Glomerular visceral epithelial cell (primary cell): ENCODE results near the gene COL27A1.
A peak's percentile ranks its signal among the peaks of the same experiment; 100 is the strongest.

Source experiments
- DNase-seq: peaks from one replicate; pipeline ENCODE4 v3.0.0-alpha.2; 2016; ENCODE audit errors: extremely low spot score

The COL27A1 gene

DNA sequence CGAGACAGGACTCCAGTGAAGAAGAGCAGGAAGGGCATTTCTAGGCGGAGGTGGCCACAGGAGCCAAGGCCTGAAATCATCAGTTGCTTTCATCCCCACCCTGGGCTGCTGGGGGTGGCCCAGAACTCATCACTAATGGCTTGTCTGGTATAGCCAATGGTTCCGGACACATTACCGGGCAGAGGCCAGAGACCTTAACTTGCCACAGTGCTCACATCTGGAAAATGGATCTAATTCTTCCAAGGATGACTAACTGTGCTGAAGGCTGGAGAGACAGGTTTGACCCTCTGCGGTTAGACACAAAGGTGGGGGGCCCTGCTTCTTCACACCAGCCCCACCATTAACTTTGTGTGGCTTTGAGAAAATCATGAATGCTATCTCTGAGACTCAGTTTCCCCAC, 6.2 kb upstream of the COL27A1 start:
- DNase-seq = no peak

DNA sequence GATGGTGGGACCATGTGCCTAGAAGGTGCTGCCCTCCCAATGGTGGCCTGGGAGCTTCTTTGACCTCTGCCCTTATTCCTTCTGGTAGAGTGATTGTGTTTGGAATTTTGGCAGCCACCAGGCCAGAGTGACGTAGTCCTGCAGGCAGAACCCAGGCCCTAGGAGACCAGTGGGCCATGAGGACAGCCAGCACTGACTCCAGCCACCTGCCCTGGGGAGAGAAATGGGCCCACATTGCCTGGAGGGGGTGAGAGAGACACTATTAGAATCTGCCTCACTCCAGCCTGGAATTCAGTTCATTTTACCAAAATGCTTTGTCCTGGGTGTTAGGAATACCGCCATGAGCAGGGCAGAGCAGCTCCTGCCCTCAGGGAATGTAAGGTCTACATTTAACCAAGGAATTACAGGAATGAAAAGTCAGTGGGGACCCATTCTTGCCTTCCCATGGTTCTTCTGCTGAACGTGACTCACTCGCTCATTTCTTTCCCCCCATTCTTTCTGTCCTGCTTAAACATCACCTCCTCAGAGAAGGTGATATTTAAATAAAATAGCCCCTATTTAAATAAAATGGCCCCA, 5.5 kb upstream of the COL27A1 start:
- DNase-seq = no peak

DNA sequence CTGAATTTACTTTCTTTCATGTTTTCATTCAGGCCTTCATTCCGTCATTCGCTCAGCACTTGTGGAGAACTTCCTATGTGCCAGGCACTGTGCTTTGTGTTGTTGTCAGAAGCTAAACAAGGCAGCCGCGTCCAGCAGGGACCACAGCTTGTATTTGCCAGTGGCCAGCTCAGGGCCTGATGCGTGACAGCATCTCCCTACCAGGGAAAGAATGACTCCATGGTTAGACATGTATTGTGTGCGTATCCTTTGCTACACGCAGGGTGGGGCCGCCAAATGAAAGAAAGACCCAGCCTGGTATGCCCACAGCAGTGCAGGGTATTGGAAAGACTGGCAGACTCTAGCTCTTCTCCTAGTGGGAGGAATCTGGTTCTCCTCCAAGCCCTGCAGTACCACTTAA, 4.7 kb upstream of the COL27A1 start:
- DNase-seq = no peak

DNA sequence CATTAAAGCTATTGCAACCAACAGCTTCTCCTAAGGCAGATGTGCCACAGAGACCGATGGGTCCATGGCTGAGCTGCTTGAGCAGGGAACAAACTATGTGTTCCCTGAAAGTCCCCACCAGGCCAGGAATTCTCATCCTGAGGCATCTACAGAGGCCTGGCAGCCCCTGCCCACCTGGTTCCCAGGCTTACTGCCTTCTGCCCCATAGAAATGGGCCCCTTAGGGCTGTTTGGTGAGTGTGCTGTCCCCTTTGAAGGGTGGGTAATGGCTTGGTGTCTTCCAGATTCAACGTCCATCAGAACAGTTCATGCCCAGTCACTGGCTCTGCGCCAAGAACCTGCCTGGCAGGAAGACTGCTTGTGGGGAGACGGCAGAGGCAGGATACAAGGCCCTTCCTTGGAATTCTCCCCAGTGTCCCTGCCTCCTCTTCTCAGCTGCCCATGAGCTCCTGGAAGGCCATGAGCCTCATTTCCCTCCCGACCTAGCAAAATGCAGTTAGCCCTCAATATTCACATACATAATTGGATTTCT, 3.8 kb upstream of the COL27A1 start:
- no peak for DNase-seq

DNA sequence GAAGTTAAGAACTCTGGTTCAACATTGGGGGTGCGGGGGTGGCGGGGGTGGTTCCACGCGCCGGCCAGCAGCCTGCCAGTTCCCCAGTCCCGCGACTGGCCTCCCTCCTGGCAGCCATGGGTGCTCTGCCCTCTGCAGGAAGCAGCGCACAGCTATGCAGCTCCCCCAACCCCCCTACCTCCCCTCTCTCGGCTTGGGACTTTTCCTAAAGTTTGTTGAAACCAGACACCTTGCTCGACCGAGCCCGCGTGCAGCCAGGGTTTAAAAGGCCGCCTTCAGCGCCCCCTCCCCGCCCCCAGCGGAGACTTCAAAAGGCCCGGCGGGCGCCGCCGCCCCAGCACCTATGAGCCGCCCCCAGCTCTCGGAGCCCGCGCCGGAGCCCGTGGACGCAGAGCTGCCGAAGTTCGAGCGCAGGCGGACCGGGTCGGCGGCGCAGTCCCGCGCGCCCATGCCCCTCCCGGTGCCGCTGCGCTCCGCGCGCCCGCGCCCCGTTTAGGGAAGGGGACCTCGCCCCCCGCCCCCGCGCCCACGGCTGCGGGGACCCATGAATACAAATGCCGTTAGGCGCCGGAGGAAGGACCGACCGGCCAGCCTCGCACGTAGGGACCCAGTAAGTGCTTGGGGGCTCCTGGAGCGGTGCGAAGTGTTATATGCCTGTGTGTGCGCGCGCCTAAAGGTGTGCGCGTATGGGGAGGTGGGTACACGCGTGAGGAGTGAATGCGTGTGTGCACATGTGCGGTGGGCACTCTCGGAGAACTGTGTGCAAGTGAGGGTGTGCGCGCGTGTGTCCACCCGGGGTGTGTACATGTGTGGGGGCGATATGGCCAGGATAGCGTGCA, 1.4 kb upstream of the COL27A1 start:
- DNase-seq = peak; percentile 47

DNA sequence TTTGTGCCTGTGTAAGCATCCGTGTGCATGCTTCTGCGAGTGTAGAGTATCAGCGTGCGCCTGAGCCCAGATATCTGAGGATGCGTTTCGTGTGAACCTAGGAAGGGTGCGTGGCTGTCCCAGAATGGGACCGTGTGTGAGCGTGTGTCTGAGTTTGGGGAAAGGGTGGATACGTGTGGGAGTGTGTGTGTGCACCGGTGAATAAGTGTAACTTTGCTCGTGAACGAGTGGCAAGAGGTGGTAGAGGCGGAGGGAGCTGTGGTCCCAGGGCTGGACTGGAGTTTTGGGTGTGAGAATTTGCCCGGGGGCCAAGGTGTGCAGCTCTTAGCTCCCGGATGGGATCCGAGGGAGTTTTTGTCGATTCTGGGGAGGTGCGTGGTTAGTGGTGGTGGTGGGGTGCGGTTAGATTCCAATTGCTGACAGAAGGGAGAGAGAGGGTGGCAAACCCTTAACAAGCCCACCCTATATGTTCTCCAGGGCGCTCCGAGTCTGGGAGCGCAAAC, 686 bp upstream of the COL27A1 start:
- no peak for DNase-seq

DNA sequence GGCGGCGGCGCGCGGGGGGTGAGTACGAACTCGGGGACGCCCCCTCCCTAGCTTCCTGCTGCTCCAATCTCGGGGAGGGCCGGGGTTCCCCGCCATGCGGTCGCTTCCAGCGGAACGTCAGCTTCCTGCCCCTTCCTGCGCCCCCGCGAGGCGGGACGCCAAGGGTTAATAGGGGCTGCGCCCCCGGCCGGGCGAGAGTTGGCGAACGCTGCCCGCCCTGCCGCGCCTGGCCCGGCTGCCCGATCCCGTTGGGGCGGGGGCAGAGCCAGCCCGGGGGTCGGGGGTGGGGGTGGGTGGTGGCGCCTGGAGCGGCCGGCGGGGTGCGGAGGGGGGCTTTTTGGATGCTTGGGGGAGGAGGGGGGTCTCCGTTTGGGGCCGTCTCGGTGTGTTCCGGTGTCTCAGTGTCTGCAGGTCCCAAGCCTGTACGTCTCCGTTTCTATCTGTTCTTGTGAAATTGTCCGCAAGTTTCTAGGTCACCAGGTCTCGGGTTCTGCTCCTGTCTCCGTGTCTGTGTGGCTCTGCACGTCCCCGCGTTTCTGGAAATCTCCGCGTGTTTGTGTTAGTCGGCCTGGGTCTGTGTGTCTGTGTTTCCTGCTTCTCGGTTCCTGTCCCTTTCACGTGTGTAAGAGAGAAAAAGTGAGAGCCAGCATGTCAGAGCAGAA, 789 bp downstream of the COL27A1 start:
- no peak for DNase-seq

DNA sequence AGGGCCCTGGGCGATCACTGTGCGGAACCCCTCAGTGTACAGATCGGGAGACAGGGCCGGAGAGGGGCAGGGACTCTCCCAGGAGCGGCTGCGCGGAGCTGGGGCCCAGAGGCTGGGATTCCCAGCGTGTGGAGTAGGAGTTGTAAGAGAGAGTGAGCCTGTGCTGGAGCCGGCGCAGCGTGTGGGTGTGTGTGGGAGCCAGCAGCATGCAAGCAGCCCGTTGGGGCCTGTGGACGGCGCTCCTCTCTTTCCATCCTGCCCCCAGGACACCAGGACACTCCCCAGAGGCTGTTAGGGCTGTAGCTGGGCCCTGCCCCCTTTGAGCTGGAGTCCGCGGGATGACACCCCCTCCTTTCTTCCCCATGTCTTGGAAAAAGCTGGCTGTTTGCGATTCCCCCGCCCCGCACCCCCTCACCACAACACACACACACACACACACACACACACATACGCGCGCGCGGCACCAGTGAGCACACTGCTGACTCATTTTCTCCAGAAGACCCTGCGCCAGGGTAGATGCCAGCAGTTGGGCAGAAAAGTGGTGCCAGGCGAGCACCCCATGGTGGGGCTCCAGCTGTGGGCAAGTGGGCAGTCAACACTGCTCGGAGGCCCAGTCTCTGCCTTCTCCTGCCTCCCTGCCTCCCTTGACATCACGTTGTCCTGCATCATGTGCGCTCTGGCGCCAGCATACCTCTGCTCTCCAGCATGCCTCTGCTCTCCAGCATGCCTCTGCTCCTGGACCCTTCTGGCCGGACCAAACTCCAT, 1.5 kb downstream of the COL27A1 start:
- DNase-seq = peak; percentile 84

DNA sequence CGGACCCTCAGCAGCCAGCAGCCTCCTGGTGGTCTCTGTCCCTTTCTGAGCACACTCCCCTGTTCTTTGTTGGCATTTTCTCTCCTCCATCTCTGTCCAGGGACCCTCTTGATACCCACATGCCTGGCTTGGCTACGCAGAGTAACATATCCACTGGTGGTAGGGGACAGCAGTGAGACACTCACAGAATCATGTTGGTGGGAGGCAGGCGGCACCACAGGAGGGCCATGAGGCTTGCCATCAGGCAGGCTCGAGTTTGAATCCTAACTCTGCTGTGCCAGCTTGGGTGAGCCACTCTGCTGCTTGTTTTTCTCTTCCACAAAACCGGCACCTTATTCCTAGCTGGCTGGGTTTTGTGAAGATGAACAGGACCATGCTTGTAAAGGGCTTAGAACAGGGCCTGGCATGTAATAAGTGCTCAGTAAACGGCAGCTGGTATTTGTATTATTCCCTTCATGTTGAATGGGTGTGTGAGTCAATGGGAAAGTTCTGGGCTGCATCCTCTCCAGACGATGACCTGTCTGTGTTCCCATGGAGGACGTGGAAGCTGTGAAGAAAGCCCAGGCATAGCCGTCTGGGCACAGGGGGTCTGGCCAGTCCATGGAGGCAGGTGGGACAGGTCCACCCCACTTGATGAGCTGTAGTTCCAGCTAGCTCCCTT, 2.3 kb downstream of the COL27A1 start:
- no peak for DNase-seq

DNA sequence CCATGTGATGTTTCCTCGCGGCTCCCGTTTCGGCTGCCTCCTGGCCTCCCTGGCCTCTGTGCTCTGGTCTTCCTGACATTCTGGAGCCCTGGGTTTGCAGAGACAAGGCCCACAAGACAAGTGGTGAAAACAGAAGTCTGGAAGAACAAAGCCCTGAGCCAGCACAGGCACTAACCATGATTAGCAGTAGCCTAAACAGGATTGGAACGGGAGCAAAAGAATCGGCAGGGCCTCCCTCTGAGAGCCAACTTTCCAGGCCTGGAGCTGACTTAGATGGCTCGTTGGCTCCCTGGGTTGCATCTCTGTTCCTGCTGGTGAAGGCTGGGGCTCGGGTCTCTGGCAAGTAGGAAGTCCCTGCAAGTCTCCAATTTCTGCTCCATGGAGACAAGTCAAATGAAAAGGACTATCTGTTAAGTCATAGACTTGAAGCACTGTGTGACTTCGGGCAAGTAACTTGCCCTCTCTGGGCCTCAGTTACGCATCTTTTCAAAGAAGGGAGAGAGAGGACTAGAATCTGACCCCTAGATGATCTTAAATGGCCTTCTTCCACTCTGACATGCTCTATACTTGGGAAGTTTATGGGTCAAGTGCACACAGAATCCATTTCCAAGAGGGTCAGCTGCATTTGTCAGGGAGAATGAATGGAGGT, 3.3 kb downstream of the COL27A1 start:
- DNase-seq = no peak

DNA sequence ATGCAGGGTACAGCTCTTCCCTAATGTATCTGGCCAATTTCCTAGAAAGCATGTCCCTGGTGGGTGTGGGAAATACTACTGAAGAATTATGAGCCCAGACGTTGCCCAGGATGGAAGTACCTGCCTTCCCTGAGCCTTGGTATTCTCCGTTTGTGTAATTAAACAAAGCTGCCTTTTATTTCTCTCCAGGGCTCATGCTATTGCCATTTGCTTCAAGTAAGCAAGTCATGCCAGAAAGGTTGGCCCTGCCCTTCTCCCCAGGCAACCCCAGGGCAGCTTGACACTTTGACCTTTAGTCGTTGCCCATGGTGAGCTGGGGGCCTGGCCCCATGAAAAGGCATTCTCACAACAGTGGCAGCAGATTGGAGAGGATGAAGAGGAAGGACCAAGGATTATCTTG, 4.4 kb downstream of the COL27A1 start:
- no peak for DNase-seq

DNA sequence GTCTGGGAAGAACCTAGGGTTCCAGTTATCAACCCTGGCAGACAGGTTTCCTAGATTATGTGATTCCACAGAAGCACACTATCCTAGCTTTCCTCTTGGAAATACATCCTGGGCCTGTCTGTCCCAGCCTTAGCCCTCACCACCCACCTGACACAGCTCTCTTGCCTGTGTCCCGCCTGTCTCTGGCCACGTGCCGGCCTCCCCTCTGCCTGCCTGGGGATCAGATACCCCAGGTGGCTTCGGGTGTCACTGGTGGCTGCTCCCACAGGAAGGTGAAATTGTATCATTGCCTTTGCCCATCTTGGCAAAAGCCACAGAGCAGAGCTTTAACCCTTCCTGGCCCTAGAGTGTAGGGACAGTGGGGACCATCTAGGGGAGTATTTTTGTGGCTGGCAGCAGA, 6.2 kb downstream of the COL27A1 start:
- DNase-seq = no peak

DNA sequence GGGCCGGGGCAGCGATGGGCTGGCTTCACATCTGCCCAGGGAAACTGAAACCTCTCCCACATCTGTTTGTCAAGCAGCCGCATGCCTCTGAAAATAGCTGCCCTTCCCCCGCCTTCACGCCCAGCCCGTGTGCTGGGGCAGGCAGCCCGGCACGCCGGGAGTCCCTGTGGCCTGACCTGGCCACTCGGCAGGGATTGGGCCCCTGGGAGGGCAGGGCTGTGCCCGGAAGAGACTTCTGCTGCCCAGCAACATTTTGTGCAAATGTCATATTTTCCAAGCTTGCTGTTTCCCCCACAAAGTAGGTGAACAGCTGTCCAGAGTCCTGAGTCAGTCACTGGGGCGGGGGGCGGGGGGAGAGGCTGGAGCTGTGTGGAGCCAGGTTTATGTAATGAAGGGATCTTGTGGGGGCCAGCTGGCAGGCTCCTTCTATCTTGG, 8.2 kb downstream of the COL27A1 start:
- peak; percentile 76 for DNase-seq

DNA sequence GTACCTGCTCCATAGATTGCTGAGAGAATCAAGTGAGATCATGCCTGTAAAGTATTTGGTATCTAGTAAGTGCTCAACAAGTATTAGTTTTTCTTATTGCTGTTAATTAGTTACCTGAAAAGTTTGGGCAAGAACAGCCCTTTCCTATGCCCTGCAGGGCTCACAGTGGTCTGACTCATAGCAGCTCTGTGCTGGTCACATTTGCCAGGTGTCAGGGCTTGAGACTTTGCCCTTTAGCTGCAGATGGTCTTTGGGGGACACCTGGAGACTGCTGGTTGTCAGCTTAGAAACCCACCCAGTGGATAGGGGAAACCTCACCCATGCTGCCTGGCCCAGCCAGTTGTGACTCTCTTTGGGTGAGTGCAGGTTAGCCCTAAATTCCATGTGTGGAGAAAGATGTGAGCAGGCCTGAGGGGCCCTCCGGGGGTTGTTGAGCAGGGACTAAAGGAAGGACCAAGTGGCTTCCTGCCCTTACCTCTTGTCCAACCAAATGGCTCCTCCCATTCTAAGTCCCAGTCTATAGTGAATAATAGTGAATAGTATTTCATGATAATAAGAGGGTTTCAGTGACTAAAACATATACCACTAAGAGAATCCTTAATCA, 9.0 kb downstream of the COL27A1 start:
- DNase-seq = no peak

DNA sequence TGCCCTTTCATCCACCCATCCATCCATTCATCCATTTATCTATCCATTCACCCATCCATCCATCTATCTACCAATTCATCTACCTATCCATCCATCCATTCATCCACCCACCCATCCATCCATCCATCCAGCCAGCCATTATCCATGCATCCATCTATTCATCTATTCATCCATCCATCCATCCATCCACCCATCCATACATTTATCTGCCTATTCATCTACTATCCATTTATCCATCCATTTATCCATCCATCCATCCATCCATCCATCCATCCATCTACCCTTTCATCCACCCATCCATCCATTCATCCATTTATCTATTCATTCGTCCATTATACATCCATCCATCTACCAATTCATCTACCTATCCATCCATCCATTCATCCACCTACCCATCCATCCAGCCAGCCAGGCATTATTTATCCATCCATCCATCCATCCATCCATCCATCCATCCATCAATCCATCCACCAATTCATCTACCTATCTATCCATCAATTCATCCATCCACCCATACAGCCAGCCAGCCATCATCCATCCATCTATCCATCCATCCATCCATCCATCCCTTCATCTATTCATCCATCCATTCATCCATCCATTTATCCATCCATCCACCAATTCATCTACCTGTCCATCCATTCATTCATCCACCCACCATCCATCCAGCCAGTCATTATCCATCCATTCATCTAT, 10.2 kb downstream of the COL27A1 start:
- no peak for DNase-seq

DNA sequence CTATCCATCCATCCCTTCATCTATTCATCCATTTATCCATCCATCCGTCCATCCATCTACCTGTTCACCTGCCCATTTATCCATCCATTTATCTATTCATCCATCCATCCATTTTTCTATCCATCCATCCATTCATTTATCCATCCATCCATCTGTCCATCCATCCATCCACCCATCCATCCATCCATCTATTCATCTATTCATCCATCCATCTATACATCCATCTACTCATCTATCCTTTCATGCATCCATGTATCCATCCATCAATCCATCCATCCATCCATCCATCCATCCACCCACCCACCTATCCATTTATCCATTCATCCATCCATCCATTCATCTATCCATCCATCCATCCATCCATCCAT, 10.8 kb downstream of the COL27A1 start:
- no peak for DNase-seq

DNA sequence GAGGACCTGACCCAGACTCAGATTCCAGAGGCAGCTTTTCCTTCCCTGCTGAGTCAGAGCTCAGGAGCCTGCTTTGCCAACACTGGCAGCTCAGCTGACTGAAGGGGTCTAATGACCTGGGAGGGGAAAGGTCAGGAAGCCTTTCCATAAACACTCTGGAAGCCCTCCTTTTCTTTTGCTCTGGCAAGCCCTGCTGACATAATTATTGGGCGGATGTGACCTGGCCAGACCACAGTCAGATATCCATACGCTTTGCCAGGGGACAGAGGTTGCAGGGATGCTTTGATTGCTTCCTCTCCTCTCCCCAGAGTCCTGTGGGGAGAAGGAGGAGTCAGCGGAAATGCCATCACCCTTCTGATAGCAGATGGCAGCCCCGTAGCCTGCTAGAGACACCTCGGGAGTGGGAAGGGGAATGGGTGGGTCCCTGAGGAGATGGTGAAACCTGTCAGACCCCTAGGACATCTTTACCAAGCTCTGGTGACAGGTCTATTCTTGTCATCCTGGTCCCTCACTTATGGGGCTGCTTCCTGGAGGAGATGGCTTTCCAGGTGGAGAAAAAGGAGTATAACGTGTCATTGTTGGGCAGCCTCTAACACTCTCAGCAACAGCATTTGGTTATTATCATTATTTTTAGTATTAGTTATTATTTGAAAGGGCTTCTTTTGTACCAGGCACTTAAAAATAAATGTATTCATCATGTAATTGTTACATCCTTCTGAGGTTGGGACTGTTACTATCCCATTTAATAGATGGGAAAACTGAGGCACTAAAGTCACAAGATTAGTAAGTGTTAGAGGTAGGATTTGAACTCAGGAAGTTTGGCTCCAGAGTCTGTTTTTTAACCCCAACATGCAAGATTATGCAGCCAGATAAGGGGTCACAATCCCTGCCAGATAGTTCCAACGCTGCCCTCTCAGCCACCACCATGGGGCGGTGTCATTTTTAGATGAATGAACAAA, 11.6 kb downstream of the COL27A1 start:
- DNase-seq = no peak

DNA sequence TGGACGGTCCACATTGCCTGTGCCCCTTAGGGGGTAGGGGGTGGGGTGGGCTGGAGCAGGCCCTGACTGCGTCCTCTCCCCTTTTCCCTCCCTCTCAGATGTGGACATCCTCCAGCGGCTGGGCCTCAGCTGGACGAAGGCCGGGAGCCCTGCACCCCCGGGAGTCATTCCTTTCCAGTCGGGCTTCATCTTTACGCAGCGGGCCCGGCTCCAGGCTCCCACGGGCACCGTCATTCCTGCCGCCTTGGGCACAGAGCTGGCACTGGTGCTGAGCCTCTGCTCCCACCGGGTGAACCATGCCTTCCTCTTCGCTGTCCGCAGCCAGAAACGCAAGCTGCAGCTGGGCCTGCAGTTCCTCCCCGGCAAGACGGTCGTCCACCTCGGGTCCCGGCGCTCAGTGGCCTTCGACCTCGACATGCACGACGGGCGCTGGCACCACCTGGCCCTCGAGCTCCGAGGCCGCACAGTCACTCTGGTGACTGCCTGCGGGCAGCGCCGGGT, 12.3 kb downstream of the COL27A1 start:
- DNase-seq = no peak
